GM12878 (cell line): ENCODE measurements around the gene LRRC7. TPM values are rescaled to one million over a fixed set of nuclear protein-coding genes. Genes with fewer than 3 reads are reported as not detected.

Source experiments
- ATAC-seq: fragments of 200-7000 bp; cut with Tn5 transposase; 3 replicates; pipeline ENCODE4 v1.9.1; 2020; ENCODE audit warnings: mild to moderate bottlenecking, moderate library complexity
- BruUV-seq: library from RNA; stranded (reverse); fragments of 400-500 nt; replicated peaks from 2 replicates; lab custom pipeline; 2021; lab: Mats Ljungman, UMichigan
- CTCF ChIA-PET: fragments of 300-600 bp; sonication (Branson Sonifier 250); formaldehyde crosslinking; extraction: SDS; loops from one replicate; lab custom pipeline; 2021; ENCODE audit warnings: inconsistent platforms; lab: Yijun Ruan, JAX
- POLR2A ChIA-PET: fragments of 350-600 bp; formaldehyde crosslinking; extraction: SDS; loops from one replicate; lab custom pipeline; 2021; ENCODE audit warnings: inconsistent platforms; lab: Charles Lee
- RAD21 ChIA-PET: fragments of 300-600 bp; sonication (Branson Sonifier 250); formaldehyde crosslinking; loops from one replicate; lab custom pipeline; 2023; ENCODE audit warnings: antibody characterized with exemption; ENCODE audit not compliant: unreplicated experiment; lab: Charles Lee
- SMC1A ChIA-PET: fragments of 300-600 bp; sonication (Branson Sonifier 250); formaldehyde crosslinking; loops from one replicate; lab custom pipeline; 2023; ENCODE audit not compliant: unreplicated experiment, uncharacterized antibody; lab: Charles Lee
- DNase-seq: peaks from one replicate; pipeline ENCODE4 v3.0.0-alpha.2; 2011; ENCODE audit warnings: low read depth, low spot score
- FAIRE-seq: peaks from 3 replicates; lab custom pipeline; 2011; peaks lifted over from hg19 to GRCh38; lab: Jason Lieb, UNC
- H2AFZ ChIP-seq: 2 replicates; pipeline ENCODE4 v1.6.0; 2011; ENCODE audit warnings: low read depth, low read length, control low read depth; ENCODE audit not compliant: control insufficient read depth
- H3K27ac ChIP-seq: 2 replicates; pipeline ENCODE4 v1.5.1; 2011; ENCODE audit warnings: control low read depth; ENCODE audit not compliant: control insufficient read depth, insufficient read depth
- H3K27me3 ChIP-seq, 2 experiments: replicated peaks in 1 of 2; 2 replicates each; pipeline versions ENCODE4 v1.6.0 to v1.6.1; 2011; ENCODE audit warnings: low read length in 1 of 2; ENCODE audit not compliant: control insufficient read depth in 2 of 2, insufficient read depth in 2 of 2
- H3K36me3 ChIP-seq, 2 experiments: 2 replicates each; pipeline ENCODE4 v1.5.1; 2011; ENCODE audit warnings: low read length in 1 of 2; ENCODE audit not compliant: control insufficient read depth in 2 of 2, insufficient read depth in 2 of 2
- H3K4me1 ChIP-seq: 2 replicates; pipeline ENCODE4 v1.6.1; 2011; ENCODE audit warnings: mild to moderate bottlenecking, low read length, moderate library complexity, mixed read lengths; ENCODE audit not compliant: control insufficient read depth, insufficient read depth
- H3K4me2 ChIP-seq: 2 replicates; pipeline ENCODE4 v1.6.0; 2011; ENCODE audit warnings: control low read depth; ENCODE audit not compliant: control insufficient read depth, insufficient read depth
- H3K4me3 ChIP-seq: fragments of 200-600 bp; sonication (generic); 2 replicates; pipeline ENCODE4 v1.5.1; 2016
- H3K79me2 ChIP-seq: 2 replicates; pipeline ENCODE4 v1.6.0; 2011; ENCODE audit warnings: low read length; ENCODE audit not compliant: control insufficient read depth, insufficient read depth
- H3K9ac ChIP-seq: 2 replicates; pipeline ENCODE4 v1.8.0; 2011; ENCODE audit warnings: low read length, control low read depth, mixed read lengths; ENCODE audit not compliant: control insufficient read depth, insufficient read depth
- H3K9me3 ChIP-seq: replicated peaks from 3 replicates; pipeline ENCODE4 v1.5.1; 2011; ENCODE audit warnings: mild to moderate bottlenecking, low read length; ENCODE audit not compliant: control insufficient read depth, insufficient read depth
- H4K20me1 ChIP-seq: 2 replicates; pipeline ENCODE4 v1.6.0; 2011; ENCODE audit not compliant: control insufficient read depth, insufficient read depth
- BACH1 ChIP-seq: fragments of 450-650 bp; IDR thresholded peaks from 2 replicates; pipeline ENCODE4 v1.6.1; 2017; ENCODE audit warnings: mild to moderate bottlenecking, borderline replicate concordance
- CBX3 ChIP-seq: fragments of 200-600 bp; sonication (generic); IDR thresholded peaks from 2 replicates; pipeline ENCODE4 v1.6.1; 2016; ENCODE audit warnings: low read depth, borderline replicate concordance
- ESRRA ChIP-seq: IDR thresholded peaks from 2 replicates; pipeline ENCODE4 v1.6.1; 2012; ENCODE audit warnings: mild to moderate bottlenecking, low read length, improper control_type of control experiment
- NR2C2 ChIP-seq: IDR thresholded peaks from 2 replicates; pipeline ENCODE4 v1.6.1; 2011; ENCODE audit warnings: borderline replicate concordance, low read depth; ENCODE audit not compliant: control insufficient read depth, insufficient read length
- RAD51 ChIP-seq: fragments of 450-650 bp; IDR thresholded peaks from 2 replicates; pipeline ENCODE4 v1.6.1; 2016; ENCODE audit warnings: moderate library complexity, mild to moderate bottlenecking, inconsistent platforms
- SUZ12 ChIP-seq: fragments of 200-600 bp; sonication (generic); IDR thresholded peaks from one replicate; pipeline ENCODE4 v1.6.1; 2018; ENCODE audit warnings: antibody characterized with exemption, mild to moderate bottlenecking; ENCODE audit not compliant: unreplicated experiment
- TAF1 ChIP-seq: IDR thresholded peaks from 2 replicates; pipeline ENCODE4 v1.6.1; 2011; ENCODE audit warnings: mild to moderate bottlenecking, low read depth, low read length, borderline replicate concordance
- ZNF687 ChIP-seq: fragments of 450-650 bp; IDR thresholded peaks from 2 replicates; pipeline ENCODE4 v1.6.1; 2017; ENCODE audit warnings: mild to moderate bottlenecking, moderate library complexity
- WGBS: methylation state at CpG from one replicate; pipeline ENCODE4 v1.1.6; 2016; ENCODE audit warnings: low lambda C conversion rate; ENCODE audit not compliant: insufficient replicate concordance, insufficient coverage; ENCODE audit errors: missing lambda C conversion rate; 5-methylcytosine and 5-hydroxymethylcytosine counted together
- in situ Hi-C: fragments of 300-500 bp; cut with MboI; formaldehyde crosslinking; loops from 9 replicates; pipeline ENCODE4 v1.14.3; 2018; ENCODE audit warnings: mixed read lengths
- intact Hi-C: fragments of 100-400 bp; cut with micrococcal nuclease; formaldehyde crosslinking; loops from one replicate; pipeline ENCODE4 v1.14.2; 2022; ENCODE audit not compliant: unreplicated experiment
- polyA plus RNA-seq, 11 experiments: library from polyadenylated mRNA; depleted of rRNA in 4 of 11; unstranded in 6 of 11; stranded (reverse) in 5 of 11; fragments of >200 nt; fragmentation: Nextera tagmentation in 4 of 11; fragmentation: Illumina TruSeq in 1 of 11; extraction: Ambion mirVana in 4 of 11; extraction: Trizol in 1 of 11; gene quantifications; 1 replicate in 1 of 11; 2 replicates in 10 of 11; pipeline versions ENCODE4 v1.2.1 to v1.2.3, GENCODE V29; 2011 to 2016; ENCODE audit warnings: inconsistent platforms in 2 of 11, missing spikeins in 2 of 11, low read depth in 1 of 11
- total RNA-seq, 4 experiments: library from RNA; depleted of rRNA in 3 of 4; stranded (reverse); fragments of >200 nt in 3 of 4; fragmentation: Illumina TruSeq in 1 of 4; extraction: Trizol in 1 of 4; gene quantifications; 2 replicates each; pipeline versions ENCODE4 v1.2.1 to v1.2.3, GENCODE V29; 2013 to 2021

The LRRC7 gene
- total and polyA plus RNA-seq, 10 of the 15 experiments (the other 5 are each of a cell fraction or from before 2014, with no cell fraction given), result 0.05 to 1.4 (median 0.24) TPM; not detected in 5

DNA sequence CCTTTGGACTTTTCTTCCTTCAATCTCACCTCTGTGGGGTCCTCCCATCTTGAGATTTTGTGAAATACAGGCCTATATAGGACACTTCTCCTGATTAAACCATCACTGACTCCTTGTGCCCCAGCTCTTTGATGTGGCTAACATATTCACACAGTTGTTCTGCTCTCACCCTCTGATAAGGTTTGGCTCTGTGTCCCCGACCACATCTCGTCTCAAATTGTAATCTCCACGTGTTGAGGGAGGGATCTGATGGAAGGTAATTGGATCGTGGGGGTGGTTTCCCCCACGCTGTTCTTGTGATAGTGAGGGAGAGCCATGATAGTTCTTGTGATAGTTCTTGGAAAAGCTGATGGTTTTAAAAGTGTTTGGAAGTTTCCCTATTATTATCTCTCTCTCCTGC is 19.7 kb downstream of the LRRC7 start:
- Histone ChIP-seq H4K20me1 (no peaks in the 10 kb centered on the region), H3K4me3 (no peak overlapping the region), H3K27me3 (no peaks in the 10 kb centered on the region), H3K36me3 (no peaks in the 10 kb centered on the region), H3K27ac (no peak overlapping the region), H3K4me1 (no peaks in the 10 kb centered on the region), H3K9me3 (no peaks in the 10 kb centered on the region), H3K4me2 (no peak overlapping the region), H2AFZ (no peak overlapping the region), H3K9ac (no peak overlapping the region), H3K79me2 (no peaks in the 10 kb centered on the region)
- RAD21 ChIA-PET, result no interaction called here
- SMC1A ChIA-PET, result no interaction called here
- FAIRE-seq (no peak), DNase-seq (no peak), ATAC-seq (no peak)
- no peak for TF ChIP-seq ESRRA
- no peak for TF ChIP-seq TAF1
- TF ChIP-seq SUZ12, result no peak
- no peak for TF ChIP-seq CBX3
- TF ChIP-seq BACH1, result no peak
- TF ChIP-seq ZNF687, result no peak
- no peak for TF ChIP-seq NR2C2
- TF ChIP-seq RAD51, result no peak
- intact Hi-C loops, result no loop called here
- WGBS, result under 1% methylated on average over 5 of the region's 5 CpGs
- in situ Hi-C loops, result no loop called here
- POLR2A ChIA-PET, result no interaction called here
- CTCF ChIA-PET, result no interaction called here
- no TSS peak for BruUV-seq
